ENCODE data around the gene C13orf46.

GRCh38 chr13:113912596-113912995 is 61.3 kb downstream of the C13orf46 start:
- TF ChIP-seq POLR2A (IDR thresholded peaks at IDR 0.05) = no peak
- TF ChIP-seq CTCF (IDR thresholded peaks at IDR 0.05) = no peak
